HG02970 (cell line): ENCODE results near the gene SENP1.
"Not testable (repeated sequence)": the region's sequence is repeated elsewhere in the genome, so short reads cannot be mapped to it uniquely, and the experiment has no call there.

Source experiments
- ATAC-seq: cut with Tn5 transposase; IDR thresholded peaks from one replicate; pipeline ENCODE4 v1.9.1; 2021; ENCODE audit warnings: mild to moderate bottlenecking, moderate library complexity, moderate number of reproducible peaks; ENCODE audit not compliant: unreplicated experiment, low FRiP score

Gene SENP1

GRCh38 chr12:48105867-48106680 lies at the start of gene SENP1:
Gene SENP1 (minus strand): TSS chr12:48106079. CDS start chr12:48101472, 4,607 bp downstream.
- peak; percentile 68 for ATAC-seq

- no peak for ATAC-seq
These were observed 45.4 kb upstream of the SENP1 start for GRCh38 chr12:48151103-48151771.

GRCh38 chr12:48145981-48146380 lies 40.1 kb upstream of the SENP1 start:
- ATAC-seq: no peak

GRCh38 chr12:48143898-48144297 lies 38.0 kb upstream of the SENP1 start:
- no peak for ATAC-seq

- ATAC-seq: no peak
These were observed 37.2 kb upstream of the SENP1 start for GRCh38 chr12:48142818-48143674.

- ATAC-seq: no peak
These were observed 29.1 kb upstream of the SENP1 start for GRCh38 chr12:48135027-48135426.

GRCh38 chr12:48132826-48133225 lies 26.9 kb upstream of the SENP1 start:
- no peak for ATAC-seq

GRCh38 chr12:48131517-48131916 lies 25.6 kb upstream of the SENP1 start:
- ATAC-seq: no peak

- no peak for ATAC-seq
These were observed 23.5 kb upstream of the SENP1 start for GRCh38 chr12:48129376-48129775.

- no peak for ATAC-seq
These were observed 22.9 kb upstream of the SENP1 start for GRCh38 chr12:48128800-48129199.

GRCh38 chr12:48126953-48127630 lies 21.2 kb upstream of the SENP1 start:
- no peak for ATAC-seq

- ATAC-seq: no peak
These were observed 20.1 kb upstream of the SENP1 start for GRCh38 chr12:48125985-48126384.

- ATAC-seq: not testable (repeated sequence)
These were observed 19.7 kb upstream of the SENP1 start for GRCh38 chr12:48125542-48125941.

- ATAC-seq: no peak
These were observed 17.3 kb upstream of the SENP1 start for GRCh38 chr12:48123169-48123568.

GRCh38 chr12:48122065-48122834 lies 16.4 kb upstream of the SENP1 start:
- ATAC-seq: no peak

- ATAC-seq: no peak
These were observed 15.6 kb upstream of the SENP1 start for GRCh38 chr12:48121522-48121921.

- no peak for ATAC-seq
These were observed 13.9 kb upstream of the SENP1 start for GRCh38 chr12:48119834-48120195.

- ATAC-seq: peak; percentile 94
These were observed 13.4 kb upstream of the SENP1 start, which contains the start of gene PFKM for GRCh38 chr12:48119078-48119833. Gene PFKM (plus strand): TSS chr12:48119364. CDS start chr12:48122775, 3,411 bp downstream.
